GM21619 (cell line): ENCODE measurements around the gene ETV6.

Experiments used
- ATAC-seq: cut with Tn5 transposase; IDR thresholded peaks from one replicate; pipeline ENCODE4 v1.9.1; 2021; ENCODE audit not compliant: unreplicated experiment

ETV6 gene

GRCh38 chr12:11732715-11733114 lies 83.2 kb downstream of the ETV6 start:
- no peak for ATAC-seq

DNA sequence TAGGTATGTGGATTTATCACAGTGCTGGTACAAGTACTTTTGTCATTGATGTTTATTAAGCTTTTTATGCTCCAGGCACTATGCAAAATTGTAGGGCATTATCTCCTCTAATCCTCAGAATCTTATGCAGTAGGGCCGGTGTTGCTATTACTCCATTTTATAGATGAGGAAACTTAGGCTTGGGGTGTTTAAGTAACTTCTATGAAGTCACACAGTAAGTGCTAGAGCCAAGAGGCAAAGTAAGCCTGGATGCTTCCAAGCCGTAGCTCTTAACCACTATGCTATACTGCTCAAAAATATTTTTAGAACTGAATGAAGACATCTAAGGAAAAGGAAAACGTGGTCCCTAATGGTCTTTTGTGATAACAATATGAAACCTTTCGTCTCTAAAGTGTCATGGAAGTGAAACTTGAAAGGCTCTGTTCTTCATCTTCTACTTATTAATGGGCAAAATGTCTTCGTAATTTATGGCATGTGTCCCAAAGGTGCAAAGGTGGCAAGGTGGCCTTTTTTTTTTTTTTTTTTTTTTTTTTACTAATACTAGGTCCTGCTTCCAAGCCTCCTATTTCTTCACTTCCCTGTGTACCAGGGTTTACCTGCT lies 85.2 kb downstream of the ETV6 start:
- no peak for ATAC-seq

DNA sequence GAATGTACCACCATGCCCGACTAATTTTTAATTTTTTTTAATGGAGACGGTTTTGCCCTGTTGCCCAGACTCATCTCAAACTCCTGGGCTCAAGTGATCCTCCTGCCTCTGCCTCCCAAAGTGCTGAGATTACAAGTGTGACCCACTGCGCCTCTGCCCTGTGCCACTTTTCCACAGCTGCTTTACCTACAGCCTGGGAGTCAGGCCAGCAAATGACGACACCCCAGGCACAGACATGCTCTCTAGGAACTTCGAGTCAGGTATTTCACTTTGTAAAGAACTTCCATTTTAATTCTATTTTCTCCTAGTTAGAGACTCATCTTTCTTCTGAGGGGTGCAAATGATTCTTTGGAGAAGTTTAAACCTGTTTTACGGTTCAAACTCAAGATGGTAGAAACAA lies 89.0 kb downstream of the ETV6 start:
- no peak for ATAC-seq

DNA sequence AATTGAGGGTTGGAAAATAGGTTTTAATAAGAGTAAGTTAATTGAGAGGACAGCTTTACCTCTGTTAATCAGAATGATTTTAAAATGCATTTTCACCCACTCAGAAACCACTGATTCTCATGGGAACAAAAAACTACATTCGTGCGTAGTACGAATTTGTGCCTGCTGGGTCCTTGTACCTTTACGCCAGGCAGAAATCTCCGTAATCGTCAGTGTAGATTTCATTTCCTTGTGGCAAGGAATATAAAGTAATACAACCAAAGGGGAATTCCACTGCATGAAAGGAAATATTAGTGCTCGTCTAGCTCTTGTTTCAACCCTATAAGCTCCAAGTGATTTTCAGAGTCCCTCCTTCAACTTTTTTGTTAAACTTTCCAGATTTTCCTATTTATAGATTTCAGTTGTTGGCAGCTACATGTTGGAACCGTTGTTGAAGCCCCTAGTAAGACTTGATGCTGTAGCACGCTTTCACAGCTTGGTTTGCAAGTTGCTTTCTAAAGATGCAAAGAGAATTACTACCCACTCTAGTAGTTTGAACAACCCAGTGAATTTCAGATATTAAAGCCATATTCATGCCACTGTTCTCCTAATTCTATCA lies 90.6 kb downstream of the ETV6 start:
- no peak for ATAC-seq

GRCh38 chr12:11741434-11742092 lies 92.1 kb downstream of the ETV6 start:
- no peak for ATAC-seq

DNA sequence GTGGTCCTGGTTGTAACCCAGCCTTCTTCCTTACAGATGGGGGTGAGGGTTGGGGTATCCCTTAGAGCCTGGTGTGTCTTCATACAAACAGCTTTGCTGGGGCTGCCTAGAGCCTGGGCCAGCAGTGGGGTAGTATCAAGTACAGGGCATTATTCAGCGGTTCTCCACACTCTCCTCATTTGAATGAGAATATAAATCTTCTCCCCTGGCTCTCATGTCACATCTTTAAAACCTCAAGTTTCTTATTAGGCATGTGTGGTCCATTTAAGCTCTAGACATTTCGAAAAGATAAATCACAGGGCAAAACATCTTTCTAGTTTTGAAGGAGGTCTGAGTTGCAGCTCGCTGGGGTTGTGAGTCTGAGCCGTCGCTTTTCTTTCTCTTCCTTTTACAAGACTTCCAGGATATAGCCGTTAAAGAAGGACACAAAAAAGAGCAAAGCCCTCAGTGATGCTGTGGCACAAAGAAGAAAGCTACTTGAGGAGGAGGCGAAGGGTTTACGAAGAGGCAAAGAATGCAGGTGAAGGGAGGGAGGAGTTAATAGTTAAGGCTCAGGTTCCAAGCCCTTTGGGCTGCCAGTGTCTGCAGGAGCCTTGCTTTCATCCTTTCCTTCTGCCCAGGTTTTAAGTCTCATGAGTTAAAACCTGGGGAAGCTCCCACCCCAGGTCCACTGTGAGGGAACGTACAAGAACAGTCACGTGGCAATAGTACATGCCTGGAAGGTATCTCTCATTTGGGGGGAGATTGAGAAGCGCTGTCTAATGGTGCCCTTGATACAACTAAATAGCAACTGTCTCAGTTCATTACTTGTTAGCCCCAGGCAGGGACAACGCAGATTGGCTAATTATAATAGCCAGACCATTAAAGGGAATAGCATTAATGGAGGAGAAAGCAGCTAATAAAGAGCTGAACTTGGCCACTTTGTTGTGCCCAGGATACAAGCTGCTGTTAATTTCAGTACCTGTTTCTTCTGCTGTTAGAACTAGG lies 94.2 kb downstream of the ETV6 start:
- ATAC-seq: no peak

DNA sequence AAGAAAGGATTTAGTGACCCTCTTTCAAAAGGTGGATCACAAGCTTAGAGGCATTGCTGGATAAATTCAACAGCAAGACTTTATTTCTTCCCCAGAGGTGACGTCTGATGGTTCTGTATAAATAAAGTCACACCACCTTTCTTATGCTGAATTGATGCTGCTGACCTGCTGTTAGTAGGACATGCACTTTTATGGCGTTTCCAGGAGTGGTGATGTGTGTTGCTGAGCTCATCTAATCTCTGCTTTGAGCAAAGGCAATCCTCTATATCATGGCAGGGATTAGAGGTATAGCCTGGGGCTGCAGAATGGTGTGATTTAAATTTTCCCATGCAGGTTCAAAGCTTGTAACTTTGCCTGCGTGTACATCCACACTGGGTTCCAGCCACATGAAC lies 94.9 kb downstream of the ETV6 start:
- no peak for ATAC-seq

DNA sequence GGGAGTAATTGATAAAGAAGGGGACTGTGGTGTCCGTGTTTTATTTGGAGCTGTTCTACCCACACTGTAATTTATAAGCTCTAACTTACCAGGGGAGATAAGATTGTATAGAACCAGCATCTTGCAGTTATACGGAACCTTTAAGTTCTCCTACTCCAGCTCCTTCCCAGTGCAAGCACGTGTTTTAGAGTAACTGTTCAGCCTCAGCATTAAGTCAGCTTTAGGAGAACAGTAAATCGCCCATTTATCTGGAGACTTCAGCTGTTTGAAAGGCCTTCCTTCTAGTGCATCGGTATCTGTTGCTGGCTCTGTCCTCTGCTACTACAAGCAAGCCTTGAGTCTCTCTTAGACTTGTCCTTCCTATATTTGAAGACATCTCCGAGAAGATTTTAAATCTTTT lies 95.6 kb downstream of the ETV6 start:
- ATAC-seq: no peak

DNA sequence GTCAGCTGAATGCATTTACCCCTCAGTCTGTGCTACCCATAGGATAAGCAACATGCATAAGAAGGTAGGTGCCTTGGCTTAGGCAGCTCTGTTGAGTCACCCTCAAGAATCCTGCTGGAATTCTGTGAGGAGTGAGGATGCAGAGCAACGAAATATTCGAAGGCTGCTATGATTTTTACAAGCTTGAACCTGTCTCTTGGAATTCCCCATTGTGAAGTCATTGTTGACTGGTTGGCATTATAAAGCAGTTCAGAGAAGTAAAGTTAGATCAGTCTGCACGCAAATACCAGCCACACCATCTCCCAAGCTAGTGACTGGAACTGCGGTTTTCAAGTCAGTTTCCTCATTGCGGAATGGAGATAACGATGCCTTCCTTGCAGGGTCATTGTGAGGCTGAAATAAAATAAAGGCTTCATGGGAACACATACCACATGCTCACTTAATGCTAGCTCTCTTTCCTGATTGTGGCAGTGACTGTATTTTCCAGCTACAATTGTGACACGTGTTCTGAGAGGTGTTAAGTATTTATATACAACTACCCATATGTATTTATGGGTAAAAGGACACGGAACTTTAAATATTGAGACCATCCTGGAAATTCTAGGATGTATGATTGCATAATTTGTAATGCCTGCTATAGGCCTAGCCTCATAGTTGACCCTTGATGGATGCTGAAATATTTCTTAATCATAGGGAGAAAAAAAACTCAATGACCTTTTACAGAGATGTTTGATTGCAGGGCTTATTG lies 96.7 kb downstream of the ETV6 start:
- no peak for ATAC-seq

DNA sequence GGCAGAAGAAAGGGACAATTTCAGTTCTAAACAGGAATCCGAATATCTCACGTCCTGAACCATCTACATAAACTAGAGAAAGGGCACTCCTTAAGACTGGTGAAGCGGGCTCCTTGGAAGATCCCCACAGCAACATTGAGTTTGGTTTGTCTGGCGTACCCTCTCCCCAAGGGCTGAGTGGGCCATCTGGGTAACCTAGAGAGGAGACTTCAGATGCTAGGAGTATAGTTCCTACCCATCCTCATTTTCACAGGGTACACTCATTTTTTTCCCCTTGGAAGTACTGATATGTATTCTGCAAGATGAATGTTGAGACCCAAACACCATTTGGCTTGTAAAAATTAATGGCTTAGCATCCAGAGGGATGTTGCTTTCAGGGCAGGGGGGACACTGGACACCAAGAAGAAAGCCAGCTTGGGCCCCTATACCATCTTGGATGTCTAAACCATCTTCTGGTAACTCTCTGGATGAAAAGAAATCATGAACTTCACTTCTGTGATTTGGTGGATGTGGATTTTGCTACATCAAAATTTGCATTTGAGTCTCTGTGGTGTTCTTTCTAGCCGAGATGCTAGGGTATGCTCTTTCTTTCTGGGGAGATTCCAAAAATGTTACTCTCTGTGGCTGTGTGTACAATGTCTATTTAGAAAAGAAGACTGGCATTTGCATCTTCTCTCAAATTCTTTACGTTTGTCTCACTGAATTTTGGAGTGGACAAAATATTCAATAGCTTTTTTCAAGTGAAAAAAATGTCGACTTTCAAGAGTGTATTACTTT lies 97.7 kb downstream of the ETV6 start:
- no peak for ATAC-seq

- ATAC-seq: no peak
Measured at GRCh38 chr12:11747969-11748368, 98.5 kb downstream of the ETV6 start.

- no peak for ATAC-seq
Measured at GRCh38 chr12:11748903-11749302, 99.4 kb downstream of the ETV6 start.

- ATAC-seq: peak; percentile 60
Measured at GRCh38 chr12:11749943-11750690, 100.6 kb downstream of the ETV6 start.

- ATAC-seq: no peak
Measured at GRCh38 chr12:11752403-11753149, 103.1 kb downstream of the ETV6 start.

DNA sequence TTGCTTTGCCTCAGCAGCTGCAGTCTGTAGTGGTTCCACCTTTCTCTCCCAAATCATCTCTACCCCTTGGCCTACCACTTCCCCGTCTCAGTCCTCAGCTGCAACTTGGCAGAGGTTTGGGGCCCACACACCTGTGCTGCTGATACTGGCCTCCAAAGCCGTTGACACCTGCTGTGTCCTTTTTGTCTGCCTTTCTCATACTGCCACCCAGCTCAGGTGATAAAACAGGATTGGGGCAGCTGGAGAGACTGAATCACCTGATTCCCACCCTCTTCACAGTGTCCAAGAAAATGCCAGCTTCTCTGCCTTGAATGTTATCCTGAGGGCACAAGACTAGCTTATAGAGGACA lies 103.7 kb downstream of the ETV6 start:
- no peak for ATAC-seq

GRCh38 chr12:11753826-11754225 lies 104.4 kb downstream of the ETV6 start:
- no peak for ATAC-seq

DNA sequence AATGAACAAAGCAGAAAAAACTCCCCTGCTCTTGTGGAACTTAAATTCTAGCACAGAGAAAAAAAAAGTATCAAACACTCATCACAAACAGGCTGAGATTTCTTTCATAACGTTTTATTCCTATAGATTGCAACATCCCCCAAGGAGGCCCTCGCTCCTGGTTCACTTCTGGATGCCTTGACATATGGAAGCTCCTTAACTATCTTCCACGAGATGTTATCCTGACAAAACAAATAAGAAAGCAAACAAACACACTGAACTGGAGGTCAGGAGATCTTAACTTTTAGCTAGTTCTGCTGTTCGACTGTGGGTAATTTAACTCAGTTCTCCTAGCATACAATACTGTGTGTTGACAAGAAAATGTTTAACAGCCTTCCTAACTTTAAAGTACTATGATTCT lies 104.8 kb downstream of the ETV6 start:
- ATAC-seq: no peak

DNA sequence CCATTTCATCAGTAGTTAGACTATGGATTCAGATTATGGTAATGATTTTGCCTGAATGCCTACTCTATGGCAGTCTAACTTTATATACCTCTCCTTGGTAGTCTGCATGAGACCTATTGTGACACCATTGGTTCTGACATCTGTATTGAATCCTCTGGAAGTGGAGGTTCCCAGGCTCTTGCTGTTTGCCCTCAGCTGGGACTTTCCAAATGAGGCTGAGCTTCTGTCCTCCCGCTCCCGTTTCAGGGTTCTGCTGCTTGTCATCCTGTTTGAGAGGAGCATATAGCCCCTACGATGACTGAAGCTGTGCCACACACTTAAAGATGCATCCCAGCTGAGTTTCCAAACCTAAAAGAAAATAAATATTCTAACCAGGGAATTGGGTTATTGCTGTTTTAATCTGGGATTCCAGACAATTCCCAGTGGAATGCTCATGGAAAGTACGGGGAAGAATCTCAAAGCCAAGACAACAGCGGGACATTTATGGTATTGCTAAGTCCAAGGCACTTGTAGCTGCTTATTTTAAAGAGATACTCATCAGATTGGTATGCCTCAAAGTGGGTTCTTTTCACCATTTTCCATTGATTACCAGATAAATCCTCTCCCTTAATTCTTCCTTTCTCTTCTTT lies 105.9 kb downstream of the ETV6 start:
- ATAC-seq: no peak
